H9 (cell line): ENCODE data around the gene CALHM1. TPM values are rescaled to one million over a fixed set of nuclear protein-coding genes. Genes with fewer than 3 reads are reported as not detected.

Source experiments
- DNase-seq: peaks from one replicate; pipeline ENCODE4 v3.0.0-alpha.2; 2017
- H2AFZ ChIP-seq: one replicate; pipeline ENCODE4 v1.6.1; 2013; ENCODE audit warnings: mild to moderate bottlenecking, low read length, control low read depth, moderate library complexity
- H2AK5ac ChIP-seq: 2 replicates; pipeline ENCODE4 v1.6.1; 2013; ENCODE audit warnings: low read length, control low read depth, mixed read lengths; ENCODE audit not compliant: insufficient read length
- H2BK120ac ChIP-seq: one replicate; pipeline ENCODE4 v1.6.1; 2013; ENCODE audit warnings: low read depth, mild to moderate bottlenecking, low read length, control low read depth, inconsistent platforms; ENCODE audit not compliant: poor library complexity, severe bottlenecking
- H2BK12ac ChIP-seq: 2 replicates; pipeline ENCODE4 v1.6.1; 2013; ENCODE audit warnings: low read length, control low read depth, mixed read lengths, low read depth; ENCODE audit not compliant: insufficient read length
- H2BK15ac ChIP-seq: 2 replicates; pipeline ENCODE4 v1.6.1; 2013; ENCODE audit warnings: low read depth, low read length, control low read depth
- H2BK20ac ChIP-seq: one replicate; pipeline ENCODE4 v1.6.1; 2013; ENCODE audit warnings: low read depth, mild to moderate bottlenecking, low read length, control low read depth, inconsistent platforms; ENCODE audit not compliant: poor library complexity, severe bottlenecking
- H2BK5ac ChIP-seq: 2 replicates; pipeline ENCODE4 v1.6.1; 2013; ENCODE audit warnings: low read length, control low read depth, mixed read lengths; ENCODE audit not compliant: insufficient read length
- H3K14ac ChIP-seq: 2 replicates; pipeline ENCODE4 v1.6.1; 2013; ENCODE audit warnings: low read length, control low read depth; ENCODE audit not compliant: insufficient read depth
- H3K18ac ChIP-seq: 2 replicates; pipeline ENCODE4 v1.6.1; 2013; ENCODE audit warnings: low read depth, mild to moderate bottlenecking, mixed read lengths, low read length, control low read depth; ENCODE audit not compliant: insufficient read length
- H3K23ac ChIP-seq: 2 replicates; pipeline ENCODE4 v1.6.1; 2013; ENCODE audit warnings: low read length, control low read depth, mixed read lengths, low read depth; ENCODE audit not compliant: insufficient read length
- H3K23me2 ChIP-seq: 2 replicates; pipeline ENCODE4 v1.6.1; 2013; ENCODE audit warnings: low read depth, mild to moderate bottlenecking, mixed read lengths, low read length, control low read depth; ENCODE audit not compliant: insufficient read length, poor library complexity, severe bottlenecking
- H3K27ac ChIP-seq: 2 replicates; pipeline ENCODE4 v1.5.1; 2013; ENCODE audit warnings: low read length, control low read depth, mixed read lengths, low read depth; ENCODE audit not compliant: insufficient read length
- H3K27me3 ChIP-seq: 2 replicates; pipeline ENCODE4 v1.6.1; 2013; ENCODE audit warnings: low read length, control low read depth, inconsistent platforms; ENCODE audit not compliant: insufficient read depth
- H3K4ac ChIP-seq: 2 replicates; pipeline ENCODE4 v1.6.1; 2013; ENCODE audit warnings: low read depth, mild to moderate bottlenecking, control low read depth, inconsistent platforms, low read length, moderate library complexity
- H3K4me1 ChIP-seq: 2 replicates; pipeline ENCODE4 v1.6.1; 2013; ENCODE audit warnings: low read length, control low read depth, inconsistent platforms; ENCODE audit not compliant: insufficient read depth
- H3K4me2 ChIP-seq: 2 replicates; pipeline ENCODE4 v1.6.1; 2013; ENCODE audit warnings: low read length, control low read depth, mixed read lengths; ENCODE audit not compliant: insufficient read length, insufficient read depth
- H3K56ac ChIP-seq: 2 replicates; pipeline ENCODE4 v1.6.1; 2013; ENCODE audit warnings: low read depth, mild to moderate bottlenecking, mixed read lengths, low read length, control low read depth; ENCODE audit not compliant: insufficient read length
- H3K79me1 ChIP-seq: 2 replicates; pipeline ENCODE4 v1.6.1; 2013; ENCODE audit warnings: low read depth, mild to moderate bottlenecking, moderate library complexity, low read length, control low read depth, inconsistent platforms; ENCODE audit not compliant: insufficient read depth, poor library complexity, severe bottlenecking
- H3K79me2 ChIP-seq: 2 replicates; pipeline ENCODE4 v1.6.1; 2013; ENCODE audit warnings: low read length, control low read depth, inconsistent platforms; ENCODE audit not compliant: insufficient read depth
- H3K9ac ChIP-seq: 2 replicates; pipeline ENCODE4 v1.6.1; 2013; ENCODE audit warnings: low read length, control low read depth, mixed read lengths; ENCODE audit not compliant: insufficient read length; ENCODE audit errors: extremely low read depth
- H3K9me3 ChIP-seq: one replicate; pipeline ENCODE4 v1.6.1; 2013; ENCODE audit warnings: low read depth, low read length, inconsistent platforms; ENCODE audit not compliant: control insufficient read depth
- H3T11ph ChIP-seq: one replicate; pipeline ENCODE4 v1.6.1; 2013; ENCODE audit warnings: mild to moderate bottlenecking, low read length, control low read depth, inconsistent platforms
- H4K20me1 ChIP-seq: one replicate; pipeline ENCODE4 v1.6.1; 2013; ENCODE audit not compliant: control insufficient read depth, insufficient read length, insufficient read depth
- H4K5ac ChIP-seq: 2 replicates; pipeline ENCODE4 v1.6.1; 2013; ENCODE audit warnings: low read depth, mild to moderate bottlenecking, mixed read lengths, low read length, control low read depth; ENCODE audit not compliant: insufficient read length
- H4K8ac ChIP-seq: replicated peaks from 2 replicates; pipeline ENCODE4 v1.6.1; 2013; ENCODE audit warnings: low read length, control low read depth, mixed read lengths, low read depth; ENCODE audit not compliant: insufficient read length
- H4K91ac ChIP-seq: 2 replicates; pipeline ENCODE4 v1.6.1; 2013; ENCODE audit warnings: low read depth, mild to moderate bottlenecking, moderate library complexity, mixed read lengths, low read length, control low read depth; ENCODE audit not compliant: insufficient read length
- H3K27ac Mint-ChIP-seq, 3 experiments: 2 replicates in 2 of 3; 3 replicates in 1 of 3; pipeline ENCODE4 v1.8.0; 2020 to 2021; ENCODE audit warnings: mixed read lengths in 3 of 3, mild to moderate bottlenecking in 1 of 3, moderate library complexity in 1 of 3
- H3K27me3 Mint-ChIP-seq: 2 replicates; pipeline ENCODE4 v1.8.0; 2021; ENCODE audit warnings: low read depth, mild to moderate bottlenecking, moderate library complexity, mixed read lengths
- H3K36me3 Mint-ChIP-seq, 3 experiments: 2 replicates in 2 of 3; 3 replicates in 1 of 3; pipeline ENCODE4 v1.8.0; 2020 to 2021; ENCODE audit warnings: low read depth in 3 of 3, mixed read lengths in 3 of 3; ENCODE audit not compliant: insufficient read depth in 1 of 3
- H3K4me1 Mint-ChIP-seq, 2 experiments: 2 replicates each; pipeline ENCODE4 v1.8.0; 2020; ENCODE audit warnings: mixed read lengths in 2 of 2
- H3K4me3 Mint-ChIP-seq, 2 experiments: 2 replicates in 1 of 2; 3 replicates in 1 of 2; pipeline ENCODE4 v1.8.0; 2020 to 2021; ENCODE audit warnings: mild to moderate bottlenecking in 2 of 2, mixed read lengths in 2 of 2, moderate library complexity in 1 of 2
- H3K9me3 Mint-ChIP-seq, 2 experiments: 2 replicates in 1 of 2; 3 replicates in 1 of 2; pipeline ENCODE4 v1.8.0; 2020; ENCODE audit warnings: mild to moderate bottlenecking in 2 of 2, mixed read lengths in 2 of 2, moderate library complexity in 1 of 2
- CTCF ChIP-seq: fragments of 200-600 bp; sonication (generic); conservative IDR thresholded peaks from 3 replicates; pipeline ENCODE4 v1.8.0; 2021; ENCODE audit warnings: antibody characterized with exemption, mild to moderate bottlenecking
- WGBS: extraction: QIAGEN DNeasy Blood & Tissue Kit; methylation state at CpG from one replicate; pipeline ENCODE4 v1.1.7; 2013; ENCODE audit warnings: missing lambda C conversion rate, low lambda C conversion rate, mixed read lengths; ENCODE audit not compliant: insufficient read length; ENCODE audit errors: extremely low coverage; 5-methylcytosine and 5-hydroxymethylcytosine counted together
- total RNA-seq: library from RNA; stranded (reverse); gene quantifications from 2 replicates; pipeline ENCODE4 v1.2.1, GENCODE V29; 2021

CALHM1 gene
- total RNA-seq, 1 experiment from 2014 or later, result 0.13 TPM

GRCh38 chr10:103415581-103415980 lies 43.1 kb downstream of the CALHM1 start:
- no peak overlapping the region for H3K4ac ChIP-seq
- TF ChIP-seq CTCF, result no peak
- H3K27me3 ChIP-seq, result no peaks in the 10 kb centered on the region
- H3K27ac ChIP-seq, result no peak overlapping the region
- Mint-ChIP-seq H3K4me1 (no peaks in the 10 kb centered on the region), H3K27ac (no peak overlapping the region), H3K36me3 (peaks cover 46 to 94% (median 76%) of the 10 kb centered on the region in 3 experiments), H3K4me3 (no peak overlapping the region), H3K9me3 (no peaks in the 10 kb centered on the region), H3K27me3 (no peaks in the 10 kb centered on the region)
- H3T11ph ChIP-seq, result no peak overlapping the region
- H3K14ac ChIP-seq, result no peak overlapping the region
- no peak overlapping the region for H4K5ac ChIP-seq
- no peak overlapping the region for H4K8ac ChIP-seq
- H3K23me2 ChIP-seq, result no peaks in the 10 kb centered on the region
- no peaks in the 10 kb centered on the region for H3K4me1 ChIP-seq
- no peaks in the 10 kb centered on the region for H4K20me1 ChIP-seq
- no peak overlapping the region for H2AK5ac ChIP-seq
- no peaks in the 10 kb centered on the region for H3K79me1 ChIP-seq
- no peak overlapping the region for H3K56ac ChIP-seq
- no peak overlapping the region for H2AFZ ChIP-seq
- no peak overlapping the region for H2BK120ac ChIP-seq
- DNase-seq, result no peak
- H3K9ac ChIP-seq, result no peak overlapping the region
- no peak overlapping the region for H3K18ac ChIP-seq
- H2BK20ac ChIP-seq, result no peak overlapping the region
- no peak overlapping the region for H3K4me2 ChIP-seq
- no peak overlapping the region for H2BK15ac ChIP-seq
- H2BK5ac ChIP-seq, result no peak overlapping the region
- no peak overlapping the region for H4K91ac ChIP-seq
- WGBS, result no CpG with 5 or more reads among the region's 8 CpGs
- no peaks in the 10 kb centered on the region for H3K9me3 ChIP-seq
- H2BK12ac ChIP-seq, result no peak overlapping the region
- H3K79me2 ChIP-seq, result no peaks in the 10 kb centered on the region
- H3K23ac ChIP-seq, result no peak overlapping the region
